ENCODE results near the gene PLEKHN1.

GRCh38 chr1:966704-967300 is 520 bp downstream of the PLEKHN1 start:
- peak; percentile 49 to 73 (median 63) for TF ChIP-seq POLR2A (IDR thresholded peaks at IDR 0.05)
- no peak for TF ChIP-seq CTCF (IDR thresholded peaks at IDR 0.05)
